KMS-11 (cell line): ENCODE results near the gene WSCD2.

Source experiments
- H2AFZ ChIP-seq: fragments of 200-600 bp; sonication (generic); 2 replicates; pipeline ENCODE4 v1.6.1; 2016; ENCODE audit warnings: antibody characterized with exemption, mixed run types, low read depth
- H3K27ac ChIP-seq: fragments of 200-600 bp; sonication (generic); 2 replicates; pipeline ENCODE4 v1.6.1; 2016; ENCODE audit warnings: mild to moderate bottlenecking, mixed run types
- H3K27me3 ChIP-seq: fragments of 200-600 bp; sonication (generic); 2 replicates; pipeline ENCODE4 v1.6.1; 2017; ENCODE audit warnings: mild to moderate bottlenecking, low read depth, mixed run types, moderate library complexity; ENCODE audit not compliant: insufficient read depth
- H3K36me3 ChIP-seq: fragments of 200-600 bp; sonication (generic); 2 replicates; pipeline ENCODE4 v1.6.1; 2017; ENCODE audit warnings: mild to moderate bottlenecking, mixed run types; ENCODE audit not compliant: insufficient read depth
- H3K4me1 ChIP-seq: fragments of 200-600 bp; sonication (generic); 2 replicates; pipeline ENCODE4 v1.6.1; 2016; ENCODE audit warnings: mild to moderate bottlenecking, low read depth, mixed run types; ENCODE audit not compliant: poor library complexity, severe bottlenecking
- H3K4me2 ChIP-seq: fragments of 200-600 bp; sonication (generic); 2 replicates; pipeline ENCODE4 v1.7.0; 2016; ENCODE audit warnings: mild to moderate bottlenecking, mixed run types
- H3K4me3 ChIP-seq: fragments of 200-600 bp; sonication (generic); IDR thresholded peaks from 2 replicates; pipeline ENCODE4 v1.6.1; 2017; ENCODE audit warnings: low read depth, low read length, mixed read lengths; ENCODE audit not compliant: insufficient read depth
- H3K79me2 ChIP-seq: fragments of 200-600 bp; sonication (generic); 2 replicates; pipeline ENCODE4 v1.6.1; 2016; ENCODE audit warnings: low read depth, mixed run types; ENCODE audit not compliant: insufficient read depth
- H3K9ac ChIP-seq: fragments of 200-600 bp; sonication (generic); 2 replicates; pipeline ENCODE4 v1.6.1; 2016; ENCODE audit warnings: mild to moderate bottlenecking, mixed run types
- H4K20me1 ChIP-seq: fragments of 200-600 bp; sonication (generic); 2 replicates; pipeline ENCODE4 v1.6.1; 2016; ENCODE audit warnings: mild to moderate bottlenecking, mixed run types; ENCODE audit not compliant: insufficient read depth
- CTCF ChIP-seq: fragments of 200-600 bp; sonication (generic); conservative IDR thresholded peaks from 2 replicates; pipeline ENCODE4 v1.6.1; 2017; ENCODE audit warnings: low read depth, mild to moderate bottlenecking, antibody characterized with exemption, low read length, moderate library complexity, mixed read lengths

Gene WSCD2

GRCh38 chr12:108093209-108093608, 35.9 kb upstream of the WSCD2 start:
- Histone ChIP-seq H3K27ac (no peak overlapping the region), H3K4me1 (no peaks in the 10 kb centered on the region), H3K4me3 (no peak overlapping the region), H4K20me1 (no peaks in the 10 kb centered on the region), H3K36me3 (no peaks in the 10 kb centered on the region), H3K79me2 (no peaks in the 10 kb centered on the region), H3K4me2 (no peak overlapping the region), H2AFZ (no peak overlapping the region), H3K27me3 (no peaks in the 10 kb centered on the region), H3K9ac (no peak overlapping the region)
- no peak for TF ChIP-seq CTCF

- Histone ChIP-seq H3K4me3 (no peak overlapping the region), H4K20me1 (no peaks in the 10 kb centered on the region)
- no peak for TF ChIP-seq CTCF
Observed at GRCh38 chr12:108094056-108094649, 34.9 kb upstream of the WSCD2 start.

GRCh38 chr12:108097160-108097911, 31.8 kb upstream of the WSCD2 start:
- Histone ChIP-seq H2AFZ (no peak overlapping the region), H3K4me1 (no peaks in the 10 kb centered on the region)

More at GRCh38 chr12:108094056-108094649, 34.9 kb upstream of the WSCD2 start:
- Histone ChIP-seq H3K4me1 (no peaks in the 10 kb centered on the region), H2AFZ (no peak overlapping the region), H3K79me2 (no peaks in the 10 kb centered on the region), H3K36me3 (no peaks in the 10 kb centered on the region), H3K27me3 (no peaks in the 10 kb centered on the region), H3K4me2 (no peak overlapping the region), H3K27ac (no peak overlapping the region), H3K9ac (no peak overlapping the region)

GRCh38 chr12:108098374-108098773, 30.7 kb upstream of the WSCD2 start:
- no peak overlapping the region for H3K9ac ChIP-seq
- H3K79me2 ChIP-seq = no peaks in the 10 kb centered on the region

More at GRCh38 chr12:108097160-108097911, 31.8 kb upstream of the WSCD2 start:
- Histone ChIP-seq H3K27ac (no peak overlapping the region), H3K79me2 (no peaks in the 10 kb centered on the region), H3K4me2 (no peak overlapping the region), H4K20me1 (no peaks in the 10 kb centered on the region), H3K27me3 (no peaks in the 10 kb centered on the region), H3K4me3 (no peak overlapping the region), H3K36me3 (no peaks in the 10 kb centered on the region), H3K9ac (no peak overlapping the region)
- TF ChIP-seq CTCF = no peak

More at GRCh38 chr12:108098374-108098773, 30.7 kb upstream of the WSCD2 start:
- Histone ChIP-seq H3K36me3 (no peaks in the 10 kb centered on the region), H3K27me3 (no peaks in the 10 kb centered on the region), H3K4me1 (no peaks in the 10 kb centered on the region), H4K20me1 (no peaks in the 10 kb centered on the region), H2AFZ (no peak overlapping the region), H3K4me2 (no peak overlapping the region), H3K4me3 (no peak overlapping the region), H3K27ac (no peak overlapping the region)
- no peak for TF ChIP-seq CTCF
